Thoracic aorta (tissue), 2 donors: Measurements from ENCODE around the gene MLIP. TPM values are rescaled to one million over a fixed set of nuclear protein-coding genes. Genes with fewer than 3 reads are reported as not detected.

ENCODE experiments used
- ATAC-seq: fragments of 150-250 bp; one replicate; pipeline ENCODE4 v1.8.0; 2017; ENCODE audit warnings: low read depth; ENCODE audit not compliant: insufficient number of reproducible peaks, low FRiP score
- DNase-seq: peaks from one replicate; pipeline ENCODE4 v3.0.0-alpha.2; 2020; ENCODE audit warnings: low spot score
- H3K27ac ChIP-seq, 2 donors: fragments of 200-600 bp; sonication (generic); 1 replicate in 1 of 2; 2 replicates in 1 of 2; pipeline ENCODE4 v1.5.1; 2016; ENCODE audit warnings: mild to moderate bottlenecking in 2 of 2, moderate library complexity in 2 of 2
- H3K27me3 ChIP-seq: fragments of 200-600 bp; sonication (generic); replicated peaks from 2 replicates; pipeline ENCODE4 v1.6.0; 2016; ENCODE audit warnings: mild to moderate bottlenecking; ENCODE audit not compliant: insufficient read depth
- H3K36me3 ChIP-seq: fragments of 200-600 bp; sonication (generic); one replicate; pipeline ENCODE4 v1.5.1; 2016
- H3K4me1 ChIP-seq, 2 donors: fragments of 200-600 bp; sonication (generic); 1 replicate in 1 of 2; 2 replicates in 1 of 2; pipeline versions ENCODE4 v1.5.1 to v1.6.0; 2016; ENCODE audit warnings: low read depth in 2 of 2, mild to moderate bottlenecking in 1 of 2; ENCODE audit not compliant: control insufficient read depth in 1 of 2
- H3K4me3 ChIP-seq: fragments of 200-600 bp; sonication (generic); 2 replicates; pipeline ENCODE4 v1.5.1; 2016; ENCODE audit warnings: mild to moderate bottlenecking
- H3K9me3 ChIP-seq: fragments of 200-600 bp; sonication (generic); 2 replicates; pipeline ENCODE4 v1.5.1; 2016
- total RNA-seq, 2 donors: library from RNA; depleted of rRNA; stranded (reverse); fragments of >200 nt; gene quantifications; one replicate each; pipeline versions ENCODE4 v1.1.0 to v1.2.3, GENCODE V29; 2016
- TF ChIP-seq, protein P1 (sequence below): fragments of 200-600 bp; sonication (generic); IDR thresholded peaks from one replicate; pipeline ENCODE4 v1.5.1; 2019; ENCODE audit warnings: antibody characterized with exemption

The MLIP gene
- total RNA-seq, 2 donors from 2014 or later: 1.8 TPM; not detected in 1

DNA sequence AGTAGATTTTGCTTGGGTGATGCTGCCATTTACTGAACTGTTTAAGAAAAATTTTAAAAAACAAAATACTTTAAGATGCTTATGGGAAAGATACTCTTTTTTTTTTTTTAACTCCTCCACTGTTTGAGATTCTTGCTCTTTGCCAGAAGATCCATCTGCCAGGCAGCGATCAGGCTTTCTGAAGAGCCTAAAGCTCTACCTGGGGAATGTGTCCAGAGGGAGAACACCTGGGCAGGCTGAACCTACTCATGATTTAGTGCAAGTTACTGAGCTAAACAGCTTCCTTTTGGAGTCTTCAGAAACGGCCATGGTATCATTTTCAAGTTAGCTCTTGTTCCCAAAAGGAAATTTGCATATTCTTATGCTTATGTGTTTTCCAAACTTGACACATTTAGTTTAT is 23.5 kb upstream of the MLIP start:
- no peaks in the 10 kb centered on the region for H3K9me3 ChIP-seq
- H3K36me3 ChIP-seq: no peaks in the 10 kb centered on the region
- ATAC-seq (no peak), DNase-seq (no peak)
- H3K27ac ChIP-seq: no peak overlapping the region
- no peaks in the 10 kb centered on the region for H3K27me3 ChIP-seq
- no peak overlapping the region for H3K4me3 ChIP-seq
- TF ChIP-seq, protein P1, sequence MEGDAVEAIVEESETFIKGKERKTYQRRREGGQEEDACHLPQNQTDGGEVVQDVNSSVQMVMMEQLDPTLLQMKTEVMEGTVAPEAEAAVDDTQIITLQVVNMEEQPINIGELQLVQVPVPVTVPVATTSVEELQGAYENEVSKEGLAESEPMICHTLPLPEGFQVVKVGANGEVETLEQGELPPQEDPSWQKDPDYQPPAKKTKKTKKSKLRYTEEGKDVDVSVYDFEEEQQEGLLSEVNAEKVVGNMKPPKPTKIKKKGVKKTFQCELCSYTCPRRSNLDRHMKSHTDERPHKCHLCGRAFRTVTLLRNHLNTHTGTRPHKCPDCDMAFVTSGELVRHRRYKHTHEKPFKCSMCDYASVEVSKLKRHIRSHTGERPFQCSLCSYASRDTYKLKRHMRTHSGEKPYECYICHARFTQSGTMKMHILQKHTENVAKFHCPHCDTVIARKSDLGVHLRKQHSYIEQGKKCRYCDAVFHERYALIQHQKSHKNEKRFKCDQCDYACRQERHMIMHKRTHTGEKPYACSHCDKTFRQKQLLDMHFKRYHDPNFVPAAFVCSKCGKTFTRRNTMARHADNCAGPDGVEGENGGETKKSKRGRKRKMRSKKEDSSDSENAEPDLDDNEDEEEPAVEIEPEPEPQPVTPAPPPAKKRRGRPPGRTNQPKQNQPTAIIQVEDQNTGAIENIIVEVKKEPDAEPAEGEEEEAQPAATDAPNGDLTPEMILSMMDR: no peak
- H3K4me1 ChIP-seq: no peaks in the 10 kb centered on the region

DNA sequence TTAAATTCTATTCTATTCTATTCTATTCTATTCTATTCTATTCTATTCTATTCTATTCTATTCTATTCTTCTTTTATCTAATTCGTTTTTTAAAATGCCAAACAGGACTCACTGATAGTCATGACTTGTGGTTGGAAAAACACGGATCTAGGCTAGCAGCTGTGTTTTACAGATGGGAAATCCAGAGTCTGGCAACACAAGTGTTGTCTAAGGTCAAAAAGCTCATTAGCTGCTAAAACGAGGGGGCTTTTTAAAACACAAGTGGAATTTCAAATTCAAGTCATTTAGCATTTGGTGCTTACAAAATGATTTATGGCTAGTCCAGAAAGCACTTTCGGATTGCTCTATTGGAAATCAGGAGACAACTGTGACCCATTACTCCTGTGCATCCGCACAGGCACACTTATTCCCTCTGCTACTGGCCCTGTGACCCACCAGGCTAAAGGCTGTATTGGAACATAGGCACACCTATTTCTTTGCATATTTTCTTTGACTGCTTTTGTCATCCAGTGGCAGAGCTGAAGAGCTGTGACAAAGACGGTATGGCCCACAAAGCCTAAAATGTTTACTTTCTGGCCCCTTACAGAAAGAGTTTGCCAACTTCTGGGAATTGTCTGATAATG is 17.8 kb upstream of the MLIP start:
- Histone ChIP-seq H3K36me3 (no peaks in the 10 kb centered on the region), H3K27ac (no peak overlapping the region), H3K4me1 (no peaks in the 10 kb centered on the region), H3K27me3 (no peaks in the 10 kb centered on the region), H3K9me3 (no peaks in the 10 kb centered on the region), H3K4me3 (no peak overlapping the region)
- ATAC-seq (no peak), DNase-seq (no peak)
- TF ChIP-seq, protein P1: no peak

DNA sequence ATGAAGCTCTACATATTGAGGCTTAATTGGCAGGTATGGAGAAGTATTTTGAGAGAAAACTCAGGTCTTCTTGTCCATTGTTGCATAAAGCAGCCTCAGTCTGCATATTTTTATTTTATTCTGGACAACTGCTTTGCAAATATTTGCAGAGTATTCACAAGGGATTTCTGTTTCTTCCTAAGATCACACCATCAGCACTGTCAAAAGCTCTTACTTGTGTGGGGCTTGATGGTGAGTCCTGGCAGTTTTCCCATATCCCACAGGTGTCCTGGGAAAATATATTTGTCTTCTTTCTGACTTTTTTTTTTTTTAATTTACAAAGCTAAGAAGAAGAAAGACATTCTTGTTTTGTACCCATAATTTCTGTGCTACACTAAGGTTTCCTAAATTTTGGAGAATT is 16.9 kb upstream of the MLIP start:
- ATAC-seq (no peak), DNase-seq (no peak)
- TF ChIP-seq, protein P1: no peak
- Histone ChIP-seq H3K27me3 (no peaks in the 10 kb centered on the region), H3K9me3 (no peaks in the 10 kb centered on the region), H3K4me3 (no peak overlapping the region), H3K4me1 (no peaks in the 10 kb centered on the region), H3K27ac (no peak overlapping the region), H3K36me3 (no peaks in the 10 kb centered on the region)

DNA sequence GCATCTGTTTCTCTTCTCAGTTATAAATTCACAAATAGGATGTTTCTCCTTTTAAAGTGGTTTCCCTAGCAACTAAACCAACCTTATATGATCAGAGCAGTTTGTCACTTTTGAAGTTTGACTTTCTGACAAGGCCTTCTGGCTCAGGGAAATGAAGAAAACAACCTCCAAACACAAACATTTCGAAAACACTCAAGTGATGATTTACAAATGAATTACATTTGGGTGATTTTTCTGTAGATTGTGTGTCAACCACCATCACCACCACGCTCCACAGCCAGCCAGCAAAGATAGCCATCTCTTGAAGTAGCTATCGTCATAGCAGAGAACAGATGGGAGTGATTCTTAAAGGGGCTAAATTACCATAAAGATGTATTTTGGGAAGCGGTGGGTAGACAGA is 16.5 kb upstream of the MLIP start:
- Histone ChIP-seq H3K27ac (no peak overlapping the region), H3K27me3 (no peaks in the 10 kb centered on the region), H3K36me3 (no peaks in the 10 kb centered on the region), H3K4me3 (no peak overlapping the region), H3K9me3 (no peaks in the 10 kb centered on the region), H3K4me1 (no peaks in the 10 kb centered on the region)
- ATAC-seq (no peak), DNase-seq (no peak)
- TF ChIP-seq, protein P1: no peak

DNA sequence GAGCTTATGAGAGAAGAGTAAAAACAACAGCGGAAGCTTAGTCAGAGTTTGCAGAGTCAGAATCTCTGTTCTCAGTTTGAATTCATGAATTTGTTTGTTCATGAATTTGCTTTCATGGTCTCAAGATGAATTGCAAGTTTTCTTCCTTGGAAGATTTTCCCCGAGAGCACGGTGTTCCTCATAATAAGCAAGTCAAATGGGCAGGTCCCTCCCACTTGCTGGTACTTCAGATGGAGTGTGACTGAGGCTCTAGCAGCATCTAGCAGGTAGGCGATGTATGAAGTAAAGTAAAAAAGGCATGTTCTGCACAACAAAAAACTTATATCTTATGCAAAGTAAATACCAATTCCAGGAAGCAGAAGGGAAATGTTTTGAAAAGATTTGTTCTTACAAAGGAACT is 15.5 kb upstream of the MLIP start:
- TF ChIP-seq, protein P1: no peak
- Histone ChIP-seq H3K9me3 (no peaks in the 10 kb centered on the region), H3K36me3 (no peaks in the 10 kb centered on the region), H3K4me1 (no peaks in the 10 kb centered on the region), H3K4me3 (no peak overlapping the region), H3K27me3 (no peaks in the 10 kb centered on the region), H3K27ac (no peak overlapping the region)
- ATAC-seq: no peak
- no peak for DNase-seq
